Lower lobe of right lung (tissue), 2 donors: ENCODE data around the gene HOXC5. TPM values are rescaled to one million over a fixed set of nuclear protein-coding genes. Genes with fewer than 3 reads are reported as not detected.
A peak's percentile ranks its signal among the peaks of the same experiment; 100 is the strongest.

ENCODE experiments used
- ATAC-seq, 2 donors: fragments of 200-7000 bp; cut with Tn5 transposase; one replicate each; pipeline ENCODE4 v1.9.1; 2020 to 2022; ENCODE audit warnings: mild to moderate bottlenecking in 2 of 2, moderate library complexity in 2 of 2
- DNase-seq: peaks from one replicate; pipeline ENCODE4 v3.0.0-alpha.2; 2020
- H3K27ac ChIP-seq: fragments of 200-600 bp; one replicate; pipeline ENCODE4 v1.8.0; 2022
- H3K27me3 ChIP-seq: fragments of 200-600 bp; one replicate; pipeline ENCODE4 v1.8.0; 2022; ENCODE audit warnings: low read depth
- H3K36me3 ChIP-seq: fragments of 200-600 bp; one replicate; pipeline ENCODE4 v1.8.0; 2022; ENCODE audit warnings: mild to moderate bottlenecking
- H3K4me1 ChIP-seq: fragments of 200-600 bp; one replicate; pipeline ENCODE4 v1.8.0; 2022
- H3K4me3 ChIP-seq: fragments of 200-600 bp; one replicate; pipeline ENCODE4 v1.8.0; 2022; ENCODE audit warnings: mild to moderate bottlenecking
- H3K9me3 ChIP-seq: fragments of 200-600 bp; one replicate; pipeline ENCODE4 v1.8.0; 2022
- intact Hi-C: fragments of 100-400 bp; cut with DNase I; formaldehyde crosslinking; loops from one replicate; pipeline ENCODE4 v1.11.0; 2022
- total RNA-seq: library from RNA; stranded (reverse); fragmentation: NEBNext Ultra II Directional; extraction: Animal tissue kit (Norgen Biotek cat#: 25700); gene quantifications from one replicate; pipeline ENCODE4 v1.2.1, GENCODE V29; 2021
- TF ChIP-seq, protein P1 (sequence below): fragments of 200-600 bp; IDR thresholded peaks from one replicate; pipeline ENCODE4 v1.8.0; 2022; ENCODE audit warnings: antibody characterized with exemption, mild to moderate bottlenecking
- donor health status: DM: no; HTN: yes; CAD: no; lungs with severe emphysema.

HOXC5 gene
- total RNA-seq, 1 donor from 2014 or later = not detected

- no peak for DNase-seq
- Histone ChIP-seq H3K9me3 (no peaks in the 10 kb centered on the region), H3K36me3 (no peaks in the 10 kb centered on the region), H3K27ac (no peak overlapping the region), H3K4me3 (no peak overlapping the region), H3K27me3 (peaks cover 99% of the 10 kb centered on the region), H3K4me1 (peaks cover 25% of the 10 kb centered on the region)
- intact Hi-C loops = no loop called here
- no peak for ATAC-seq
- TF ChIP-seq, protein P1, sequence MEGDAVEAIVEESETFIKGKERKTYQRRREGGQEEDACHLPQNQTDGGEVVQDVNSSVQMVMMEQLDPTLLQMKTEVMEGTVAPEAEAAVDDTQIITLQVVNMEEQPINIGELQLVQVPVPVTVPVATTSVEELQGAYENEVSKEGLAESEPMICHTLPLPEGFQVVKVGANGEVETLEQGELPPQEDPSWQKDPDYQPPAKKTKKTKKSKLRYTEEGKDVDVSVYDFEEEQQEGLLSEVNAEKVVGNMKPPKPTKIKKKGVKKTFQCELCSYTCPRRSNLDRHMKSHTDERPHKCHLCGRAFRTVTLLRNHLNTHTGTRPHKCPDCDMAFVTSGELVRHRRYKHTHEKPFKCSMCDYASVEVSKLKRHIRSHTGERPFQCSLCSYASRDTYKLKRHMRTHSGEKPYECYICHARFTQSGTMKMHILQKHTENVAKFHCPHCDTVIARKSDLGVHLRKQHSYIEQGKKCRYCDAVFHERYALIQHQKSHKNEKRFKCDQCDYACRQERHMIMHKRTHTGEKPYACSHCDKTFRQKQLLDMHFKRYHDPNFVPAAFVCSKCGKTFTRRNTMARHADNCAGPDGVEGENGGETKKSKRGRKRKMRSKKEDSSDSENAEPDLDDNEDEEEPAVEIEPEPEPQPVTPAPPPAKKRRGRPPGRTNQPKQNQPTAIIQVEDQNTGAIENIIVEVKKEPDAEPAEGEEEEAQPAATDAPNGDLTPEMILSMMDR = no peak
These were observed 17.6 kb upstream of the HOXC5 start for GRCh38 chr12:54015018-54015931.

GRCh38 chr12:54016051-54016450, 16.8 kb upstream of the HOXC5 start:
- Histone ChIP-seq H3K4me1 (peaks cover 25% of the 10 kb centered on the region), H3K27ac (no peak overlapping the region)

DNA sequence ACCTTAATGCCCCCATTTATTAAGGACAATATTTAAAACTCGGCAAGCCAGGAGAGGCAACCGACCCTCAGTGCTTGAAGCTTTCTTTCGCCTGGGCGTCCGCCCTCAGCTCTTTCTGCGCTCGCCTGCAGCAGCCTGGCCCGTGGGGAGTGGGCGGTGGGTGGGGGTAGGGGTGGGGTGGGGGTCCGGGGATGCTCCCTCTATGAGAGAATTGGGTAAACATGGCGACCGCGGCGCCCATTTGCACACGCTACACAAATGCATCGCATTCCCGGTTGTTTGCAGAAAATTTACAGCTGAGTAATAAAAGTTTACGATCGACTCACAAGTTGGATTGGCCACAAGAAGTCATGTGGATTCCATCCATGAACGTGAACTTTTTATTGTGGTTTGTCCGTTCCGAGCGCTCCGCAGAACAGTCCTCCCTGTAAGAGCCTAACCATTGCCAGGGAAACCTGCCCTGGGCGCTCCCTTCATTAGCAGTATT, 16.3 kb upstream of the HOXC5 start:
- intact Hi-C loops = no loop called here
- H3K27ac ChIP-seq = no peak overlapping the region
- ATAC-seq (no peak), DNase-seq (no peak)
- peaks cover 99% of the 10 kb centered on the region for H3K27me3 ChIP-seq
- TF ChIP-seq, protein P1 = no peak
- H3K36me3 ChIP-seq = no peaks in the 10 kb centered on the region
- H3K4me1 ChIP-seq = peaks cover 25% of the 10 kb centered on the region
- H3K4me3 ChIP-seq = no peak overlapping the region
- no peaks in the 10 kb centered on the region for H3K9me3 ChIP-seq

More at GRCh38 chr12:54016051-54016450, 16.8 kb upstream of the HOXC5 start:
- no peak for DNase-seq
- H3K27me3 ChIP-seq = peaks cover 99% of the 10 kb centered on the region
- H3K4me3 ChIP-seq = no peak overlapping the region
- H3K9me3 ChIP-seq = no peaks in the 10 kb centered on the region
- TF ChIP-seq, protein P1 = no peak
- no peaks in the 10 kb centered on the region for H3K36me3 ChIP-seq
- intact Hi-C loops = no loop called here
- no peak for ATAC-seq

GRCh38 chr12:54017027-54017788, 15.6 kb upstream of the HOXC5 start:
- Histone ChIP-seq H3K9me3 (no peaks in the 10 kb centered on the region), H3K36me3 (no peaks in the 10 kb centered on the region), H3K4me1 (peaks cover 25% of the 10 kb centered on the region), H3K4me3 (peak overlapping the region; percentile 46), H3K27ac (no peak overlapping the region), H3K27me3 (peaks cover 99% of the 10 kb centered on the region)
- intact Hi-C loops = no loop called here
- DNase-seq = no peak
- peak; percentile 14 to 33 for ATAC-seq
- TF ChIP-seq, protein P1 = no peak

DNA sequence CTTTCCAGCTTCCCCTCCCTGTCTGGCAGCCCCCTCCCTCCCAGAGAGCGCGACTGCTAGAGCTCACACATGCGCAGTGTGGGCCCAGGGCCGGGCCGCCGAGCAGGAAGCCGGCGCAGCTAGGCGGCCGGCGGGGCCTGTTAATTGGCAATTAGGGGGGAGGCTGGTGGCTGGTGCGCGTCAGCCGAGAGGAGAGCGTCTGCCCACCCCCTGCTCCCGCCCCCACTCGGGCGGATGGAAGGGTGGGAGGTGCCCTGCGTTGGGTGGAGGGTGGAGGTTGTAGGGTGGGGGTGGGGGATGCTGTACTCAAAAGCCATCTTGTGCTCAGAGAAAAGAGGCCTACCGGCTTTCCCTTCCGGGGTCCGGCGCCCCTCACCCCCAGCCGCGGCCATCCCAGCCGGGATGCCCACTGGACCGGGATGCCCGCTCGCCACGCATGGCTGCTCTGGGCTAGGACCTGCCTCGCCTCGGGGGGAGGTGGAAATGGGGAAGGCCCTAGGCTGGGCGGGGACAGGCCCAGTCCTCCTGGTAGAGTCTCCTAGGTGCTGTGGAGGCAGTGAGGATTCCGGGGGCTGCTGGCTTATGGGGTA, 14.9 kb upstream of the HOXC5 start:
- no peaks in the 10 kb centered on the region for H3K36me3 ChIP-seq
- H3K4me3 ChIP-seq = peak overlapping the region; percentile 46
- H3K27ac ChIP-seq = no peak overlapping the region
- DNase-seq (peak; percentile 68), ATAC-seq (peak; percentile 86 to 88)
- intact Hi-C loops = no loop called here
- peaks cover 25% of the 10 kb centered on the region for H3K4me1 ChIP-seq
- no peaks in the 10 kb centered on the region for H3K9me3 ChIP-seq
- TF ChIP-seq, protein P1 = no peak
- peaks cover 99% of the 10 kb centered on the region for H3K27me3 ChIP-seq
